IMR-90 (cell line): ENCODE results near the gene MLXIPL. TPM values are rescaled to one million over a fixed set of nuclear protein-coding genes. Genes with fewer than 3 reads are reported as not detected.
"Not testable (repeated sequence)": the region's sequence is repeated elsewhere in the genome, so short reads cannot be mapped to it uniquely, and the experiment has no call there.

Source experiments
- ATAC-seq: fragments of 200-7000 bp; cut with Tn5 transposase; 2 replicates; pipeline ENCODE4 v1.9.1; 2020; ENCODE audit warnings: low read depth, mild to moderate bottlenecking, moderate library complexity
- BruUV-seq: library from RNA; stranded (reverse); fragments of 400-500 nt; replicated peaks from 2 replicates; lab custom pipeline; 2021; lab: Mats Ljungman, UMichigan
- CTCF ChIA-PET: fragments of 300-600 bp; formaldehyde crosslinking; extraction: SDS; loops from one replicate; lab custom pipeline; 2021; ENCODE audit warnings: antibody characterized with exemption; lab: Yijun Ruan, JAX
- POLR2A ChIA-PET: fragments of 300-600 bp; sonication (Branson Sonifier 250); formaldehyde crosslinking; loops from one replicate; lab custom pipeline; 2022; ENCODE audit warnings: antibody characterized with exemption; ENCODE audit not compliant: unreplicated experiment; lab: Charles Lee
- DNase-seq: peaks from one replicate; pipeline ENCODE4 v3.0.0; 2013
- H2AFZ ChIP-seq: replicated peaks from 2 replicates; pipeline ENCODE3; 2013; ENCODE audit warnings: low read length, mild to moderate bottlenecking; ENCODE audit not compliant: poor library complexity
- H2AK5ac ChIP-seq: 2 replicates; pipeline ENCODE4 v1.6.1; 2013; ENCODE audit warnings: low read depth, low read length, inconsistent platforms
- H2AK9ac ChIP-seq: replicated peaks from 2 replicates; pipeline ENCODE3; 2013; ENCODE audit warnings: mild to moderate bottlenecking, low read depth, low read length, moderate library complexity; ENCODE audit not compliant: poor library complexity
- H2BK120ac ChIP-seq: 2 replicates; pipeline ENCODE4 v1.6.1; 2013; ENCODE audit warnings: low read depth, low read length, inconsistent platforms
- H2BK15ac ChIP-seq: 3 replicates; pipeline ENCODE4 v1.6.1; 2013; ENCODE audit warnings: low read depth, low read length, inconsistent platforms
- H2BK20ac ChIP-seq: 2 replicates; pipeline ENCODE4 v1.6.1; 2013; ENCODE audit warnings: low read depth, mild to moderate bottlenecking, inconsistent platforms, low read length, moderate library complexity
- H2BK5ac ChIP-seq: 2 replicates; pipeline ENCODE4 v1.6.1; 2013; ENCODE audit warnings: mild to moderate bottlenecking, low read depth, low read length, inconsistent platforms; ENCODE audit not compliant: poor library complexity, severe bottlenecking
- H3K14ac ChIP-seq: replicated peaks from 2 replicates; pipeline ENCODE4 v1.6.1; 2013; ENCODE audit warnings: low read depth, low read length, inconsistent platforms
- H3K18ac ChIP-seq: 2 replicates; pipeline ENCODE4 v1.6.1; 2013; ENCODE audit warnings: low read depth, low read length, control low read depth
- H3K23ac ChIP-seq: 2 replicates; pipeline ENCODE4 v1.6.1; 2013; ENCODE audit warnings: low read depth, low read length, inconsistent platforms
- H3K27ac ChIP-seq: 2 replicates; pipeline ENCODE4 v1.5.1; 2013; ENCODE audit warnings: mild to moderate bottlenecking, control low read depth, low read length; ENCODE audit not compliant: insufficient read depth
- H3K27me3 ChIP-seq: 2 replicates; pipeline ENCODE4 v1.6.1; 2013; ENCODE audit warnings: low read length; ENCODE audit not compliant: control insufficient read depth, insufficient read depth
- H3K36me3 ChIP-seq: 2 replicates; pipeline ENCODE4 v1.6.1; 2013; ENCODE audit warnings: low read length, mixed read lengths; ENCODE audit not compliant: control insufficient read depth, insufficient read depth
- H3K4ac ChIP-seq: 2 replicates; pipeline ENCODE4 v1.6.1; 2013; ENCODE audit warnings: low read depth, low read length, inconsistent platforms
- H3K4me1 ChIP-seq: 2 replicates; pipeline ENCODE4 v1.6.1; 2013; ENCODE audit warnings: low read length, mixed read lengths; ENCODE audit not compliant: control insufficient read depth, insufficient read depth
- H3K4me2 ChIP-seq: 2 replicates; pipeline ENCODE4 v1.6.1; 2013; ENCODE audit warnings: low read depth, mild to moderate bottlenecking, control low read depth, low read length, moderate library complexity
- H3K4me3 ChIP-seq: 2 replicates; pipeline ENCODE4 v1.5.1; 2013; ENCODE audit warnings: low read depth, mild to moderate bottlenecking, control low read depth, low read length, moderate library complexity; ENCODE audit not compliant: insufficient read depth
- H3K56ac ChIP-seq: 2 replicates; pipeline ENCODE4 v1.6.1; 2013; ENCODE audit warnings: low read length, inconsistent platforms; ENCODE audit not compliant: insufficient read depth; ENCODE audit errors: extremely low read depth
- H3K79me1 ChIP-seq, 2 experiments: 2 replicates each; pipeline ENCODE4 v1.6.1; 2013; ENCODE audit warnings: low read length in 2 of 2, inconsistent platforms in 1 of 2, low read depth in 1 of 2
- H3K9ac ChIP-seq: 2 replicates; pipeline ENCODE4 v1.6.1; 2013; ENCODE audit warnings: low read depth, low read length, control low read depth
- H3K9me1 ChIP-seq: 2 replicates; pipeline ENCODE4 v1.6.1; 2013; ENCODE audit warnings: low read length, inconsistent platforms; ENCODE audit not compliant: insufficient read depth
- H3K9me3 ChIP-seq: 2 replicates; pipeline ENCODE4 v1.6.1; 2013; ENCODE audit warnings: low read length; ENCODE audit not compliant: control insufficient read depth, insufficient read depth
- H4K20me1 ChIP-seq: 2 replicates; pipeline ENCODE4 v1.6.1; 2013; ENCODE audit warnings: low read length, inconsistent platforms; ENCODE audit not compliant: insufficient read depth
- H4K5ac ChIP-seq: 2 replicates; pipeline ENCODE4 v1.6.1; 2013; ENCODE audit warnings: mild to moderate bottlenecking, low read depth, low read length, control low read depth
- H4K8ac ChIP-seq, 2 experiments: 2 replicates each; pipeline ENCODE4 v1.6.1; 2013; ENCODE audit warnings: low read depth in 2 of 2, low read length in 2 of 2, control low read depth in 1 of 2, inconsistent platforms in 1 of 2
- H4K91ac ChIP-seq: 2 replicates; pipeline ENCODE4 v1.6.1; 2013; ENCODE audit warnings: low read depth, low read length, inconsistent platforms; ENCODE audit not compliant: insufficient read depth
- SMC3 ChIP-seq: fragments of 150-350 bp; IDR thresholded peaks from 2 replicates; pipeline ENCODE4 v1.6.1; 2016; ENCODE audit warnings: low read depth, mild to moderate bottlenecking, antibody characterized with exemption, low read length, moderate library complexity
- WGBS, 2 experiments: methylation state at CpG; one replicate each; pipeline versions ENCODE4 v1.1.5 to v1.1.7; 2013; ENCODE audit warnings: missing lambda C conversion rate in 2 of 2; ENCODE audit not compliant: insufficient read length in 1 of 2; ENCODE audit errors: extremely low coverage in 2 of 2; 5-methylcytosine and 5-hydroxymethylcytosine counted together
- dilution Hi-C: fragments of 300-500 bp; cut with HindIII; formaldehyde crosslinking; loops from one replicate; pipeline ENCODE4 v1.14.3; 2018; ENCODE audit warnings: low sequenced_read_pairs; ENCODE audit not compliant: unreplicated experiment
- in situ Hi-C: fragments of 300-500 bp; cut with MboI; formaldehyde crosslinking; loops from 3 replicates; pipeline ENCODE4 v1.14.3; 2019; ENCODE audit warnings: low sequenced_read_pairs, inconsistent platforms, mixed read lengths
- intact Hi-C: fragments of 100-400 bp; cut with micrococcal nuclease; formaldehyde crosslinking; loops from 2 replicates; pipeline ENCODE4 v1.10.0; 2022
- polyA plus RNA-seq, 3 experiments: library from polyadenylated mRNA; depleted of rRNA; stranded (reverse); fragments of >200 nt; gene quantifications; 2 replicates each; pipeline ENCODE4 v1.2.3, GENCODE V29; 2012; ENCODE audit warnings: low replicate concordance in 1 of 3
- total RNA-seq: library from RNA; depleted of rRNA; stranded (reverse); fragments of >200 nt; gene quantifications from 2 replicates; pipeline ENCODE4 v1.2.3, GENCODE V29; 2012

Gene MLXIPL
- total and polyA plus RNA-seq, 2 of the 4 experiments (the other 2 are of a cell fraction): not detected

- no peak overlapping the region for H2BK5ac ChIP-seq
- no peak overlapping the region for H4K8ac ChIP-seq
- no peak overlapping the region for H2AK5ac ChIP-seq
- H4K5ac ChIP-seq: no peak overlapping the region
- ChIA-PET CTCF (interaction anchor here (1.8 kb wide), 1 partner anchor 8 kb away, joined by 6 read pairs; no protein-coding TSS in a partner anchor), POLR2A (no interaction called here)
- BruUV-seq: no TSS peak
- intact Hi-C loops: no loop called here
- DNase-seq (no peak), ATAC-seq (no peak)
- H3K18ac ChIP-seq: no peak overlapping the region
- H3K56ac ChIP-seq: no peak overlapping the region
- no peaks in the 10 kb centered on the region for H3K36me3 ChIP-seq
- H2AFZ ChIP-seq: no peak overlapping the region
- no peak overlapping the region for H2BK20ac ChIP-seq
- no peak for TF ChIP-seq SMC3
- no peaks in the 10 kb centered on the region for H3K9me3 ChIP-seq
- dilution Hi-C loops: no loop called here
- 58% methylated on average over 5 of the region's 7 CpGs; no CpG with 5 or more reads in 1 of the 2 experiments for WGBS, 2 experiments
- no peaks in the 10 kb centered on the region for H3K79me1 ChIP-seq
- H3K9me1 ChIP-seq: no peaks in the 10 kb centered on the region
- H3K4me2 ChIP-seq: no peak overlapping the region
- H4K91ac ChIP-seq: no peak overlapping the region
- no peak overlapping the region for H3K23ac ChIP-seq
- H3K4me1 ChIP-seq: peaks cover 5% of the 10 kb centered on the region; the same call in 1 of the 2 replicates
- in situ Hi-C loops: no loop called here
- no peak overlapping the region for H3K27ac ChIP-seq
- no peak overlapping the region for H3K4me3 ChIP-seq
- no peak overlapping the region for H3K9ac ChIP-seq
- no peak overlapping the region for H3K4ac ChIP-seq
- H4K20me1 ChIP-seq: no peaks in the 10 kb centered on the region
- no peak overlapping the region for H2BK120ac ChIP-seq
- H3K27me3 ChIP-seq: peaks cover 61% of the 10 kb centered on the region
- no peak overlapping the region for H2AK9ac ChIP-seq
- no peak overlapping the region for H3K14ac ChIP-seq
- no peak overlapping the region for H2BK15ac ChIP-seq
These were observed 2.9 kb downstream of the MLXIPL start for GRCh38 chr7:73621168-73622063.

GRCh38 chr7:73619394-73619793 is 4.9 kb downstream of the MLXIPL start:
- H2BK20ac ChIP-seq, H4K91ac ChIP-seq, H3K18ac ChIP-seq, H2AFZ ChIP-seq, H2BK120ac ChIP-seq, H2AK5ac ChIP-seq, H3K36me3 ChIP-seq, H3K14ac ChIP-seq, H3K4me2 ChIP-seq, H2BK5ac ChIP-seq, H3K27ac ChIP-seq, H3K4me1 ChIP-seq, H2BK15ac ChIP-seq, H3K9ac ChIP-seq, DNase-seq, H4K5ac ChIP-seq, H4K8ac ChIP-seq, H3K4ac ChIP-seq, H3K9me1 ChIP-seq, BruUV-seq, H3K79me1 ChIP-seq, H3K9me3 ChIP-seq, H3K4me3 ChIP-seq, H3K56ac ChIP-seq, ATAC-seq, H4K20me1 ChIP-seq, dilution Hi-C loops, POLR2A ChIA-PET, H2AK9ac ChIP-seq, H3K23ac ChIP-seq, intact Hi-C loops: not testable (repeated sequence)
- H3K27me3 ChIP-seq: peaks cover 50% of the 10 kb centered on the region
- CTCF ChIA-PET: interaction anchor here (1.2 kb wide), 1 partner anchor 13 kb away, joined by 3 read pairs; no protein-coding TSS in a partner anchor
- 84% methylated on average over 3 of the region's 11 CpGs; no CpG with 5 or more reads in 1 of the 2 experiments for WGBS, 2 experiments
- in situ Hi-C loops: loop anchor here (10.0 kb wide), 1 partner anchor 235 kb away; no protein-coding TSS in a partner anchor
